Upper lobe of left lung (tissue), 4 donors: ENCODE measurements around the gene MYCT1.

ENCODE experiments used
- EP300 ChIP-seq, 4 donors: sonication (generic); formaldehyde crosslinking; IDR thresholded peaks; one replicate each; pipeline ENCODE4 v1.5.1; 2017; ENCODE audit warnings: antibody characterized with exemption in 4 of 4, control low read depth in 2 of 4
- POLR2AphosphoS5 ChIP-seq, 2 donors: sonication (generic); formaldehyde crosslinking; IDR thresholded peaks; one replicate each; pipeline ENCODE4 v1.5.1; 2017; ENCODE audit warnings: antibody characterized with exemption in 2 of 2
- TF ChIP-seq, protein P1 (sequence below), 6 experiments: fragments of 450-650 bp in 4 of 6; fragments of 200-600 bp in 2 of 6; sonication (generic) in 2 of 6; IDR thresholded peaks; one replicate each; pipeline ENCODE4 v1.5.1; 2016 to 2019; ENCODE audit warnings: antibody characterized with exemption in 6 of 6

DNA sequence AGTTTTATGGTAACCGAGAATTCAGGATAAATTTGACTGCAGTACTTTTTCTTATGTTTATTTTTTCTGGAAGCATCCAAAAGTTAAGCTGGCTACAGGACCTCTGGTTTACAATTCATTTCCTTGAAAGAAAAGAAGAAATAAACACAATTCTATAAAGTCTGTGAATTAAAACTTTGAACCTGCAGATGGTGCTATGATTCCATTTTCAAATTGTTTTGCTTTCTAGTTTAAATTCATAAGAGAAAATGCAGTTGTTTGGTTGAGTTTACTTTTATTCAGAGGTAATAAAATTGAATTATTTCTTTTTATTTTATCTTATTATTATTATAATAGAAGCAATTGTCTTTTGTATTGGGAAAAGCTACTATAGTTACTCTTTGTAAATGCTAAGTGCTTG, 51.1 kb downstream of the MYCT1 start:
- TF ChIP-seq POLR2AphosphoS5 (IDR thresholded peaks at IDR 0.05) (no peak), EP300 (IDR thresholded peaks at IDR 0.05) (no peak)
- TF ChIP-seq, protein P1, sequence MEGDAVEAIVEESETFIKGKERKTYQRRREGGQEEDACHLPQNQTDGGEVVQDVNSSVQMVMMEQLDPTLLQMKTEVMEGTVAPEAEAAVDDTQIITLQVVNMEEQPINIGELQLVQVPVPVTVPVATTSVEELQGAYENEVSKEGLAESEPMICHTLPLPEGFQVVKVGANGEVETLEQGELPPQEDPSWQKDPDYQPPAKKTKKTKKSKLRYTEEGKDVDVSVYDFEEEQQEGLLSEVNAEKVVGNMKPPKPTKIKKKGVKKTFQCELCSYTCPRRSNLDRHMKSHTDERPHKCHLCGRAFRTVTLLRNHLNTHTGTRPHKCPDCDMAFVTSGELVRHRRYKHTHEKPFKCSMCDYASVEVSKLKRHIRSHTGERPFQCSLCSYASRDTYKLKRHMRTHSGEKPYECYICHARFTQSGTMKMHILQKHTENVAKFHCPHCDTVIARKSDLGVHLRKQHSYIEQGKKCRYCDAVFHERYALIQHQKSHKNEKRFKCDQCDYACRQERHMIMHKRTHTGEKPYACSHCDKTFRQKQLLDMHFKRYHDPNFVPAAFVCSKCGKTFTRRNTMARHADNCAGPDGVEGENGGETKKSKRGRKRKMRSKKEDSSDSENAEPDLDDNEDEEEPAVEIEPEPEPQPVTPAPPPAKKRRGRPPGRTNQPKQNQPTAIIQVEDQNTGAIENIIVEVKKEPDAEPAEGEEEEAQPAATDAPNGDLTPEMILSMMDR (IDR thresholded peaks at IDR 0.05), result no peak
